Right lobe of liver (tissue), 6 donors: ENCODE measurements around the gene SREBF2. TPM values are rescaled to one million over a fixed set of nuclear protein-coding genes. Genes with fewer than 3 reads are reported as not detected.

ENCODE experiments used
- ATAC-seq, 4 donors: fragments of 200-7000 bp; cut with Tn5 transposase; one replicate each; pipeline ENCODE4 v1.9.1; 2020; ENCODE audit warnings: mild to moderate bottlenecking in 4 of 4, moderate library complexity in 4 of 4
- DNase-seq, 3 donors: peaks; one replicate each; pipeline ENCODE4 v3.0.0-alpha.2; 2020
- H3K27ac ChIP-seq, 3 donors: fragments of 200-600 bp; one replicate each; pipeline ENCODE4 v1.8.0; 2022
- H3K27me3 ChIP-seq, 2 donors: fragments of 200-600 bp; one replicate each; pipeline ENCODE4 v1.8.0; 2022
- H3K36me3 ChIP-seq, 4 donors: fragments of 200-600 bp; sonication (generic) in 1 of 4; one replicate each; pipeline versions ENCODE4 v1.5.1 to v1.8.0; 2017 to 2022; ENCODE audit warnings: control low read depth in 1 of 4
- H3K4me1 ChIP-seq, 4 donors: fragments of 200-600 bp; sonication (generic) in 1 of 4; one replicate each; pipeline versions ENCODE4 v1.5.1 to v1.8.0; 2017 to 2022; ENCODE audit warnings: control low read depth in 1 of 4
- H3K4me3 ChIP-seq, 3 donors: fragments of 200-600 bp; one replicate each; pipeline ENCODE4 v1.8.0; 2022
- H3K9me3 ChIP-seq, 4 donors: fragments of 200-600 bp; sonication (generic) in 1 of 4; one replicate each; pipeline versions ENCODE4 v1.5.1 to v1.8.0; 2017 to 2022; ENCODE audit warnings: control low read depth in 1 of 4
- POLR2A ChIP-seq: fragments of 450-650 bp; IDR thresholded peaks from one replicate; pipeline ENCODE4 v1.6.1; 2017; ENCODE audit warnings: antibody characterized with exemption, mild to moderate bottlenecking
- WGBS: methylation state at CpG from one replicate; pipeline ENCODE4 v1.1.6; 2018; ENCODE audit warnings: low coverage, low lambda C conversion rate; ENCODE audit not compliant: insufficient coverage; ENCODE audit errors: missing lambda C conversion rate; 5-methylcytosine and 5-hydroxymethylcytosine counted together
- intact Hi-C, 2 donors: fragments of 100-400 bp; cut with DNase I; formaldehyde crosslinking; loops; one replicate each; pipeline versions ENCODE4 v1.11.2 to v1.14.1; 2022
- microRNA counts: library from miRNA; unstranded; fragments of <30 nt; microRNA quantifications from one replicate; lab custom pipeline; 2016
- microRNA-seq, 2 donors: library from miRNA; unstranded; fragments of <30 nt; microRNA quantifications; one replicate each; pipeline ENCODE4, GENCODE V29; 2019 to 2020
- small RNA-seq, 2 experiments: library from RNA; depleted of rRNA; stranded (forward); fragments of <200 nt; gene quantifications; one replicate each; pipeline ENCODE3, GENCODE V24; 2016
- total RNA-seq, 6 experiments: library from RNA; depleted of rRNA in 2 of 6; stranded (reverse); fragments of >200 nt in 2 of 6; fragmentation: NEBNext Ultra II Directional in 3 of 6; extraction: Animal tissue kit (Norgen Biotek cat#: 25700) in 3 of 6; gene quantifications; one replicate each; pipeline versions ENCODE4 v1.1.0 to v1.2.4, GENCODE V29; 2016 to 2023
- TF ChIP-seq, protein P1 (sequence below), 4 donors: fragments of 200-600 bp in 3 of 4; fragments of 450-650 bp in 1 of 4; IDR thresholded peaks; one replicate each; pipeline versions ENCODE4 v1.5.1 to v1.8.0; 2016 to 2022; ENCODE audit warnings: antibody characterized with exemption in 4 of 4, mild to moderate bottlenecking in 2 of 4
- donor health status: DM: no; HTN: yes; CAD: no.
- donor health status: DM: no; HTN: no; CAD: no.
- donor health status: DM: no; HTN: no; CAD: no.
- donor health status: DM: no; HTN: yes; CAD: no.
- donor health status: DM: no; HTN: yes; CAD: no.

The SREBF2 gene
- total RNA-seq, 6 experiments from 2014 or later: 26.7 to 63.4 (median 37.2) TPM

- WGBS: 79% methylated on average over 3 of the region's 7 CpGs
Measured at GRCh38 chr22:41949297-41949965, 116.5 kb downstream of the SREBF2 start.

GRCh38 chr22:41951898-41952474 is 119.1 kb downstream of the SREBF2 start, which contains the start of gene SMIM45:
Gene SMIM45 (plus strand): TSS chr22:41952150.
- Histone ChIP-seq H3K27ac (no peak within 1 kb of the TSS), H3K9me3 (no peaks in the 10 kb centered on the region), H3K36me3 (no peaks in the 10 kb centered on the region), H3K4me1 (no peaks in the 10 kb centered on the region), H3K27me3 (no peaks in the 10 kb centered on the region), H3K4me3 (no peak within 1 kb of the TSS)
- intact Hi-C loops: no loop called here
- WGBS: 60% methylated on average over 1 of the region's 16 CpGs
- TF ChIP-seq, protein P1, sequence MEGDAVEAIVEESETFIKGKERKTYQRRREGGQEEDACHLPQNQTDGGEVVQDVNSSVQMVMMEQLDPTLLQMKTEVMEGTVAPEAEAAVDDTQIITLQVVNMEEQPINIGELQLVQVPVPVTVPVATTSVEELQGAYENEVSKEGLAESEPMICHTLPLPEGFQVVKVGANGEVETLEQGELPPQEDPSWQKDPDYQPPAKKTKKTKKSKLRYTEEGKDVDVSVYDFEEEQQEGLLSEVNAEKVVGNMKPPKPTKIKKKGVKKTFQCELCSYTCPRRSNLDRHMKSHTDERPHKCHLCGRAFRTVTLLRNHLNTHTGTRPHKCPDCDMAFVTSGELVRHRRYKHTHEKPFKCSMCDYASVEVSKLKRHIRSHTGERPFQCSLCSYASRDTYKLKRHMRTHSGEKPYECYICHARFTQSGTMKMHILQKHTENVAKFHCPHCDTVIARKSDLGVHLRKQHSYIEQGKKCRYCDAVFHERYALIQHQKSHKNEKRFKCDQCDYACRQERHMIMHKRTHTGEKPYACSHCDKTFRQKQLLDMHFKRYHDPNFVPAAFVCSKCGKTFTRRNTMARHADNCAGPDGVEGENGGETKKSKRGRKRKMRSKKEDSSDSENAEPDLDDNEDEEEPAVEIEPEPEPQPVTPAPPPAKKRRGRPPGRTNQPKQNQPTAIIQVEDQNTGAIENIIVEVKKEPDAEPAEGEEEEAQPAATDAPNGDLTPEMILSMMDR (IDR thresholded peaks at IDR 0.05): no peak
- no peak for TF ChIP-seq POLR2A
- DNase-seq (no peak), ATAC-seq (no peak)

More at GRCh38 chr22:41949297-41949965, 116.5 kb downstream of the SREBF2 start:
- Histone ChIP-seq H3K36me3 (no peaks in the 10 kb centered on the region), H3K27ac (no peak overlapping the region), H3K4me1 (peaks cover 0 to 9% (median 0%) of the 10 kb centered on the region in 4 donors), H3K9me3 (no peaks in the 10 kb centered on the region), H3K27me3 (no peaks in the 10 kb centered on the region), H3K4me3 (no peak overlapping the region)
- DNase-seq: peak in 1 of 3 donors; percentile 37
- TF ChIP-seq, protein P1 (IDR thresholded peaks at IDR 0.05): no peak
- TF ChIP-seq POLR2A: no peak
- ATAC-seq: no peak
- intact Hi-C loops: loop anchor here in 1 of 2 donors (10.0 kb wide), 1 partner anchor 205 kb away; no protein-coding TSS in a partner anchor

DNA sequence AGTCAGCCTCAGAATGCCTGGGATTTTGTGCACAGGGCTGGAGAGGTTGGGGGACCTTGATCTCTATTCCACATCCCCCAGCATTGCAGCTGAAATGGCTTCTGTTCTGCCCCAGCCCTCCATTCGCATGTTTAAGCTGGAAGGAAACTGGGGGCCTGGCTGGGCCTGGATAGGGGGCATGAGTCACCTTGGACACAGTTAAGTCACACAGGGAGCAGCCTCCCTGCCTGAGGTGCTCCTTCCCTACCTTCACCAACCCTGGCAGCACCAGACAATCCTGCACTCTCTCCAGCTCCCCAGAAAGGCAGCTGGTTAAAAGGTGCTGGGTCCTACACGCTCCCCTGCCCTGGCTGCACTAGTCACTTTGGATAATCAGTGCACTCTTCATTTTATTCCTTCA is 119.8 kb downstream of the SREBF2 start:
- H3K9me3 ChIP-seq: no peaks in the 10 kb centered on the region
- H3K4me3 ChIP-seq: no peak overlapping the region
- no peaks in the 10 kb centered on the region for H3K27me3 ChIP-seq
- H3K27ac ChIP-seq: no peak overlapping the region
- TF ChIP-seq, protein P1 (IDR thresholded peaks at IDR 0.05): no peak
- TF ChIP-seq POLR2A: no peak
- no CpG with 5 or more reads among the region's 2 CpGs for WGBS
- H3K4me1 ChIP-seq: peaks cover 0 to 3% (median 0%) of the 10 kb centered on the region in 4 donors
- DNase-seq (no peak), ATAC-seq (no peak)
- H3K36me3 ChIP-seq: no peaks in the 10 kb centered on the region
- intact Hi-C loops: no loop called here

MicroRNA genes within 50 kb of the gene (microRNA counts, 767-probe panel; counts per million panel counts)
- microRNA hsa-miR-33a-5p (lab: Ali Mortazavi, UCI): 237 counts per million

Small RNA genes lying within 50 kb of the gene (microRNA-seq; reads per million reads assigned to microRNA genes)
- gene MIR33A: 32.1 to 52.2 reads per million in 2 donors

Small RNA genes lying within 50 kb of the gene (small RNA-seq; reads per million reads assigned to genes)
- gene MIR33A: 0.58 to 4.2 reads per million in 2 experiments

Other genes starting within 250 kb of the SREBF2 start
- gene PMM1, start 243.3 kb upstream of the SREBF2 start, total RNA-seq: 10 to 100 TPM; 21.6 to 45.1 (median 36.2) TPM
- gene DESI1, start 212.1 kb upstream of the SREBF2 start, total RNA-seq: 10 to 100 TPM; 34.8 to 49.5 (median 40.9) TPM
- 100 to 1,000 TPM in 2 of 6 experiments, 10 to 100 TPM in 4; 71.0 to 122 (median 91.1) TPM for gene XRCC6, start 211.8 kb upstream of the SREBF2 start, total RNA-seq
- 10 to 100 TPM; 43.1 to 65.4 (median 50.1) TPM for gene SNU13, start 144.2 kb upstream of the SREBF2 start, total RNA-seq
- gene MEI1, start 133.6 kb upstream of the SREBF2 start, total RNA-seq: 1 to 10 TPM in 1 of 6 experiments, under 1 TPM in 5; 0.37 to 1.0 (median 0.60) TPM
- gene CCDC134, start 32.4 kb upstream of the SREBF2 start, total RNA-seq: 1 to 10 TPM; 2.6 to 5.2 (median 3.4) TPM
- not detected for gene SHISA8, start 82.0 kb downstream of the SREBF2 start, total RNA-seq
- under 1 TPM in 4 of 6 experiments, not detected in 2; 0.04 to 0.22 (median 0.18) TPM for gene TNFRSF13C, start 93.7 kb downstream of the SREBF2 start, total RNA-seq
- 1 to 10 TPM in 2 of 6 experiments, under 1 TPM in 2, not detected in 2; 0.29 to 3.7 (median 1.8) TPM for gene CENPM, start 114.0 kb downstream of the SREBF2 start, total RNA-seq
- under 1 TPM in 3 of 6 experiments, not detected in 3; 0.06 to 0.16 (median 0.07) TPM for gene SEPTIN3, start 136.3 kb downstream of the SREBF2 start, total RNA-seq
- gene WBP2NL, start 165.7 kb downstream of the SREBF2 start, total RNA-seq: under 1 TPM; 0.12 to 0.72 (median 0.63) TPM
- 10 to 100 TPM; 17.6 to 27.9 (median 23.0) TPM for gene NAGA, start 237.7 kb downstream of the SREBF2 start, total RNA-seq
- gene PHETA2, start 241.1 kb downstream of the SREBF2 start, total RNA-seq: 1 to 10 TPM in 3 of 6 experiments, under 1 TPM in 3; 0.51 to 1.4 (median 0.97) TPM
- 10 to 100 TPM in 4 of 6 experiments, 1 to 10 TPM in 2; 6.7 to 78.1 (median 60.9) TPM for gene SMDT1, start 246.6 kb downstream of the SREBF2 start, total RNA-seq